NCI-H1436 (cell line): ENCODE measurements around the gene HJURP.

Source experiments
- DNase-seq: peaks from one replicate; lab custom pipeline; 2025; lab: John Stamatoyannopoulos, UW

Gene HJURP

DNA sequence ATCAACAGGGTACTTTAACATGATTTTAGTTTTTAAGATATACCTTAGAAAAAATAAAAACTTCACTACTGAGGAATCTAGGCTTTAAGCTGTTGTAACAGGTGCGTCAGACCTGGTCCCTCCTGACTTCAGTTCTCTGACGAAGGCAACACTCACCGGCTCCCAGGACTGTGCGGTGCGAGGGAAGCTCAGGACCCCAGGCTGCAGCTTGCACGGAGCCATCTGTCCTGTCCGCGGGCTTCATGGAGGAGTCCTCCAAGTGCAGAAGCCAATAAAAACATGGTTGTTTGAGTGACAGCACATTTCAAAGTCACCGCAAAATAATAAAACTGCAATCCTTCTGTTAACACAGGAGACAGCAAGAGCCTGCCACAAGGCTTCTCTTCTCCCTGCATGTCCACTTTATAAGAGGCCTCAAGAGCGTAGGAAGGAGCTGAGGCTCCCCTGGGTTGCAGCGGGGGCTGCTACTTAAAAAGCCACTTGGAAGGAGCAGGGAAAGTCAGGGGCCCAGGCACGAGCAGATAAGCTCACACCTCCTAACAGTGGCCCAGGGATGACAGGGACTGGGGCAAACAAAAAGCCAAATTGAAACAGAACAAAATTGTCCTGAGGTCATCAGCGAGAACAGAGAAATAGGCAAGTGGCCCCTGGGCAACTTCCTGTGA is 4.6 kb downstream of the HJURP start:
- no peak for DNase-seq

DNA sequence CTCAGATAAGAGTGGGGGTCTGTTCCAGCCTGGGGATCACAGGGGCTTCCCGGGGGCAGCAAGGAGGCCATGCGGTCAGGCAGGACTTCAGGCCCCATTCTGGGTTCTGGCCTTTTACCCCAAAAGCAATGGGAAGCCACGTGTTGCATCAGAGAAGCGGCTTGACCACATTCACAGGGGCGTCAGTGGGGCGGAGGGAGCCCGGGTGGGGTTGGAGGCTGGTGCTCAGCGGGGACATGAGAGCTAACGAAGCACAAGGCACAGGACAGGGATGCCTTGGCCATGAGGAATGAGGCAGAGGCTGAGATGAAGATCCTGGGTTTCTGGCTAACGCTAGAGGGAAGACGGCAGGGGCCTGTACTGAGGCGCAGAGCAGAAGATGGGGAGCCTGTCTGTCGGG is 6.1 kb downstream of the HJURP start:
- no peak for DNase-seq

DNA sequence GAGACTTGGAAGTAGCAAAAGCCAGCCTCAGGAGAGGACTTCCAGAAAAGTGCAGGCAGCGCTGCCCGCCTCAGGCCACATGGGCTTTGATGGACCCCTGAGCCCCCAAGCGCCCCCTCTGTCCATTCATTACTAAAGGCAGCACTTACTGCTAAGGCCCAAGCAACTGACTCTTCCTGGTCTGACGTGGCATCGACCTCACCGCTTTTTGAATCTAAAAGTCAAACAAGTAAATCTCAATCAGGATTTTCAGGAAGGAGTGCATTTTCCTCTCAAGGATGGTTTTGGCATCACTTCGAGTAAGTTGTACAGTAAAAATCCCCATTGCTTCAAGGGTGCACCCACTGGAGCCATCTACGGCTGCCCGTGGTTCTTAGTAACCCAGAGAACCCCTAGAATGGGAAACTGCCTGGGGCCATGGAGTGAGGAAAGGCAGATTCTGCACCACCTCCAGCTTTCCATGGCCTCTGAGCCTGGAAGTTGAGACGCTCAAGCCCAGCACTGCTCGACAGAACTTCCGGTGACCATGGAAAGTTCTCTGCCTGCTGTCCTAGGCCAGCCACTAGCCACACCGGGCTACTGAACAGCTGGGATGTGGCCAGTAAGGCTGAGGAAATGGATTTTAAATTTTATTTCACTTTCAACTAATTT is 7.0 kb downstream of the HJURP start:
- no peak for DNase-seq

GRCh38 chr2:233846387-233847247 is 7.7 kb downstream of the HJURP start:
- DNase-seq = no peak

- DNase-seq = no peak
Observed at GRCh38 chr2:233845301-233846060, 8.9 kb downstream of the HJURP start.

GRCh38 chr2:233844836-233845235 is 9.5 kb downstream of the HJURP start:
- DNase-seq = no peak

DNA sequence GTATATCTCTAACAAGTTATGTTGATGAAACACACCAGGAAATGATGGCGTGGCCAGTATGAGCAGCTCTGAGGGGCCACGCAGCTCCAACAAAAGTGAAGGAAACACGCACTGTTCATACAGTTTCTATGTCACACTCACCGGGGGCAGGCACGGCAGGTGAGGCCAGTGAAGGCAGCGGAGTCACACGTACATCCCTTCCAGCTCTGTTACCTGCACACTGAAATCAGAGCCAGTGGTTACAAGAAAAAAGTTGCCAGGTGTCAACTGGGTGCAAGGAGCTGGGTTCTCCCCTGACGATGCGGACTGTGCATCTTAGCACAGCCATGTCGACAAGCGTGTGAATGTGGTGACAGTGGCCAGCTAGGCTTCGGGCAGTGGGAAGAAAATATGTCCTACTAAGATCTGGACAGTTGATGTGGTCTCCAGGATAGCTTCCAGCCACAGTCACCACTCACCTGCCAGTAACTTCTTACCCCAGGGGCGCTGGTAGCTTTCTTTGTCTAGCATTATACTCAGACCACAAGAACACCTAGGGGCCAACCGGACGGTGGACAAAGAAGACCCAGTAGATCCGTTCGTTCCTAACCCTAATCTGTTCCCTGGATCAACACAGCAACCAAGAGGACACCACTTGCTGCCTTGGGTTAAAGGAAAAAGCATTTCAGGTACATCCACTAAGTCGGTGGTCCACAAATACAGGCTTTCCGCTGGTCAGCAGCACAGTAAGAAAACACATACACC is 10.1 kb downstream of the HJURP start:
- DNase-seq = no peak

DNA sequence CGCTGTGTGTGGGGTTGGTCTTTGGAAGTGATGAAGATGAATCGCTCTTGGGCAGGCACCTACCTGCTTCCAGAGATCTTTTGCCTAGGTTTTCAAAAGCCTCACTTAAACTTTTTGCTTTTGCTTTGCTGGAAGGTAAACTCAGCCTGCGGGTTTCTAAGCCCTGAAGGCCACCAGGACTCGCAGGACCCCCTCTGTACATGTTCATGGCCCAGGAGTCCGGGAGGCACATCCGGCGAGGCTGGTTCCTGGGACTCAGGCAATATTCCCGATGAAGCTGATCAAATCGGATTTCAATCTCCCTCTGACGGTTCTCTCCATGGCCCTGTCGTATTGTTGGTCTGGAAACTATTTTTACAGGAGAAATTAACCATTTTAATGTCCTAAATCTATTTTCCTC is 13.2 kb downstream of the HJURP start:
- DNase-seq = no peak

GRCh38 chr2:233840520-233840919 is 13.8 kb downstream of the HJURP start:
- no peak for DNase-seq

DNA sequence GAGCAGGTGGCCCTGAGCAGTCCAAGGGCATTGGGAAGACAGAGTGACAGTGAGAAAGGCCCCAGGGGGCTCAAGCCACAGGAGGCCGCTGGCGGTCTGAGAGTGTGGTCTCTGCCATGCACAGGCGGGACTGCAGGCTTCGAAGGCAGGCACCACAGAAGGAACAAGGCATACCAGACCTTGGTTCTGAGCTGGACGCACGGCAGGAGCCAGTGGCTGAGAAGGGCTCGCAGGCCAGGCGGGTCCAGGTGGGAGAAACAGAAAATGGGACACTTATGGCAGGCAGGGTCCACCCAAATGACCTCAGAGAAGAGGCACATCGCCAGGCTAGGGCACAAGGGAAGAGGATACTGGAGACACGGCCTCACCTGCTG is 14.9 kb downstream of the HJURP start:
- DNase-seq = no peak

- no peak for DNase-seq
Observed at GRCh38 chr2:233838726-233839446, 15.4 kb downstream of the HJURP start.

- DNase-seq = no peak
Observed at GRCh38 chr2:233838251-233838650, 16.1 kb downstream of the HJURP start.

DNA sequence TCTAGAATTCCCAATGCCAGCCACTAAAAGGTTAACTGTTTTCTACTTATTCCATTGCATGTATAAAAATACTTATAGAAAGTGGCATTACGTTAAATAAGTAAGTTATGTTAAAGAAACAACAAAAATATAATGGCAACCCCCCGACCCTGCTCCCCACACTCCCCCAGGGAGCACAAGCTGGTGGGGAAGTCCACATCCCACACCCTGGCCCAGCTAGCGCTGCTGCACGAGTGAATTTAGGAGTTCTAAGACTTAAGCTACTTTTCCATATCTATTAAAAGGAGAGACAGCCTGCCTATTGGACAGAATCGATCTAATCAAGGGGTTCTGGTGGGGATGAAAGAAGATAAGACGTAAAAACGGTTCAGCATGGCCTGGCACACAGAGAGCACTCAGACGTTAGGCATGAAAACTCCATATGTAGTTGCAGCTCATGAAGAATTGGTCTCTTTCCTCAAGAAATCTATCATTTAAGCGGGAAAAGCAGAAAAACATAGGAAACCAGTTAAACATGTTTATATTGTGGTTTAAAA is 16.6 kb downstream of the HJURP start:
- DNase-seq = no peak

DNA sequence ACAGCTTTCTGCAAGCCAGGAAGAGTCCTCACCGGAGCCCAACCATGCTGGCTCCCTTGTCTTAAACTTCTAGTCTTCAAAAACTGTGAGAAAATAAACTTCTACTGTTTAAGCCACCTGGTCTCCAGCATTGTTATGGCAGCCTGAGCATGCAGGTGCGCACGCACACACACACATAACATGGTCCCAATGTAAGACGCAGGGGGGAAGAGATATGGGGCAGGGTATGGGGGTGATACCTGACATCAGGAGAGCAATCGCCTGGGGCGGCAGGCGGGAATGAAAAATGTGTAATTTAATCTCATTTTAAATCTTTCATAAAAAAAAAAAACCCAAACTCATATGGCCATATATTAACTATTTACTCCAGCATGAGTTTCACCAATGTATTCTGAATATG is 18.0 kb downstream of the HJURP start:
- no peak for DNase-seq

DNA sequence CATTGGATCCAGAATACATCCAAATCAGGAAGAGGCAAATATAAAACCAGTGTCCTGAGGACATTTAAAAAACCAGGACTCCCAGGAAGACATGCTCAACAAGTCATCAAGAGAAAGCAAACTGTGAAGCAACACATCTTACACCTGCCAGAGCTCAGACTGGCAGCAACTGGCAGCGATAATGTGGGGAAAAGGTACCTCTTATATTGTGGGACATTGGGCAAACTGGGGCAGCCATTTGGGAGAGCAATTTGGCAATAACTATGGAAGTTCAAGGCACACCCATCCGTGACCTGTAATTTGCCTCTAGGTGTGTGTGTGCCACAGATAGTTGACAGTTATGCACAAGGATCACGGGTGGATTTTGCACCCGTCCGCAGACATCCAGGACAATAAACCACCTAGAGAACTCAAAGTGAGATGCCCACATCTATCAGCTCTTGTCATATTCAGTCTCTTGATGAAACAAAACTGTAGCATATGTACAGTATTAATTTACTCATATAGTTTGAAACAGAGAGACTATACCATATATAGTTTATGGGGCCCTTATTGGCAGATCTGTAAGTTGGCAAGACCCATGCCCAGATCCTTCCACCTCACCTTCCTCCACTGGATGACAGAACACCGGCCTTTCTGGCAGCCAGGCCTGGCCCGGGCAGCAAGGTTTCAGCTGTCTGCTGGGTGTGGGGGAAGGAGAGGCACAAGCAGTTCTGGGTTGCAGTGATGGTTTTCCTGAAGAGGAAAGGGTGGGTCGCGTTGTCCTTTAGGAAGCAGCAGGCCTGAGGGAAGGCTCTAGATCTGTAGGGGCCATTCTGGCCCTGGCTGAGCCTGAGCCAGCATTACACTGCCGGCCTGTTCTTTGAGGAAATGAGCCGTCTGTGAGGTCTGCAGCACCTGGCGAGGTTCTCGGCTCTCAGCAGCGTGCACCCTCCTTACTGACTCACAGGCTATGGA is 18.8 kb downstream of the HJURP start:
- no peak for DNase-seq

GRCh38 chr2:233833345-233833744 is 21.0 kb downstream of the HJURP start:
- no peak for DNase-seq

DNA sequence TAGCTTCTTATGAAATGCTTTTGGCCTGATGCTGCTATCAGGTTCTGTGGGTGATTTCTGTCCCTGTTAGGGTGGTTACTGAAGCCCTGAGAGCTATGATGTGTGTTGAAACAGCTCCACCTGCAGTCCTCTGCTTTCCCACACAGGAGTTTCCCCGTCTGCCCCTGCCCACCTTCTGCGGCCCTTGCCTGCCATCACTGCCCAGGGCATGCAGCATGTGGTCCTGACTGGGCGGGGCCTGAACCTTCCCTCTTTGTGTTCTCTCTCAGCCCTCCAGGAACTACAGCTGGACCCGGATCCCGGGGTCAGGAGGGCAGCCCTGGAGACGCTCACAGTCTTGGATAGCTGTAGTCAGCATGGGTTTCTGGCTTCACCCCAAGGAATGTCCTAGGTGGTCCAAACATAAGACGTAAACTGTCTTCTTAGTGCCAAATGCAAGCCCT is 21.4 kb downstream of the HJURP start:
- DNase-seq = no peak

GRCh38 chr2:233832414-233832813 is 21.9 kb downstream of the HJURP start:
- DNase-seq = no peak

GRCh38 chr2:233831861-233832260 is 22.5 kb downstream of the HJURP start:
- no peak for DNase-seq
